OCI-LY7 (cell line): ENCODE measurements around the gene CHD5.

Experiments used
- EZH2phosphoT487 ChIP-seq: fragments of 200-600 bp; sonication (generic); IDR thresholded peaks from 2 replicates; pipeline ENCODE4 v1.6.1; 2018; ENCODE audit warnings: low read depth, borderline replicate concordance, mild to moderate bottlenecking, mixed run types, antibody characterized with exemption, low read length, moderate library complexity, mixed read lengths
- TF ChIP-seq, protein P1 (sequence below): fragments of 200-600 bp; sonication (generic); conservative IDR thresholded peaks from 2 replicates; pipeline ENCODE4 v1.5.1; 2014; ENCODE audit warnings: mild to moderate bottlenecking, antibody characterized with exemption, low read length, moderate library complexity, mixed read lengths

DNA sequence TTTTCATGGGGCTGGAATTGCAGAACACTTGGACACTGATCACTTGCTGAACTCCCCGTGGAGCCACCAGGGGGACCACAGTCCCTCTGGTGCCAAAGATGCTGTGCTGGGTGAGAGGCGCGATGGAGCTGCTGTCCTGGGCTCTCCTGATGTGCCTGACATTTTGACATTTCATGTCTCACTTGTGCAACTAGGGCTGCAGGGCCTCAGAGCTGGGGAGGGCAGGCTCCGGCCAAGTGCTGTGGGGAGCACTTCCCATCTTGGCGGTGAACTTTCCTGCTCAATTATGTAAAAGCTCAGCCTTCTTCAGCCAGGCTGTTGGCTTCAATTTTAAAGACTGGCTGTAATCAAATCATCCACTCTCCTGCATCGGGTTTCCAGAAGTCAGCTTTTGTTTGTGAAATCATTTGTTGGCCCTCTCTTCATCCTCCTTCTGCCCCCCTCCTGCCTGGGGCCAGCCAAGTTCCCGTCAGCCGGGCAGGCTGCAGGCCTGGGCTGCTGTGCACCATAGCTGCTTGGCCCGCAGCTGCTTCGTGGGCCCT, 97.6 kb downstream of the CHD5 start:
- TF ChIP-seq, protein P1, sequence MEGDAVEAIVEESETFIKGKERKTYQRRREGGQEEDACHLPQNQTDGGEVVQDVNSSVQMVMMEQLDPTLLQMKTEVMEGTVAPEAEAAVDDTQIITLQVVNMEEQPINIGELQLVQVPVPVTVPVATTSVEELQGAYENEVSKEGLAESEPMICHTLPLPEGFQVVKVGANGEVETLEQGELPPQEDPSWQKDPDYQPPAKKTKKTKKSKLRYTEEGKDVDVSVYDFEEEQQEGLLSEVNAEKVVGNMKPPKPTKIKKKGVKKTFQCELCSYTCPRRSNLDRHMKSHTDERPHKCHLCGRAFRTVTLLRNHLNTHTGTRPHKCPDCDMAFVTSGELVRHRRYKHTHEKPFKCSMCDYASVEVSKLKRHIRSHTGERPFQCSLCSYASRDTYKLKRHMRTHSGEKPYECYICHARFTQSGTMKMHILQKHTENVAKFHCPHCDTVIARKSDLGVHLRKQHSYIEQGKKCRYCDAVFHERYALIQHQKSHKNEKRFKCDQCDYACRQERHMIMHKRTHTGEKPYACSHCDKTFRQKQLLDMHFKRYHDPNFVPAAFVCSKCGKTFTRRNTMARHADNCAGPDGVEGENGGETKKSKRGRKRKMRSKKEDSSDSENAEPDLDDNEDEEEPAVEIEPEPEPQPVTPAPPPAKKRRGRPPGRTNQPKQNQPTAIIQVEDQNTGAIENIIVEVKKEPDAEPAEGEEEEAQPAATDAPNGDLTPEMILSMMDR = peak; percentile 30; the same call in 1 of the 2 replicates
- no peak for TF ChIP-seq EZH2phosphoT487
